ENCODE data around the gene ALDH2. TPM values are rescaled to one million over a fixed set of nuclear protein-coding genes. Genes with fewer than 3 reads are reported as not detected.
"Not testable (repeated sequence)": the region's sequence is repeated elsewhere in the genome, so short reads cannot be mapped to it uniquely, and the experiment has no call there.

Gene ALDH2
- total RNA-seq, 1 experiment from 2014 or later, result 0.36 TPM

- DNase-seq (ENCODE audit: low read depth), result no peak
Measured at GRCh38 chr12:111785651-111786050, 18.9 kb downstream of the ALDH2 start.

GRCh38 chr12:111788178-111788654 is 21.5 kb downstream of the ALDH2 start:
- peak; percentile 35 for DNase-seq (ENCODE audit: low read depth)

- DNase-seq (ENCODE audit: low read depth), result no peak
Measured at GRCh38 chr12:111789779-111790178, 23.0 kb downstream of the ALDH2 start.

- DNase-seq (ENCODE audit: low read depth), result no peak
Measured at GRCh38 chr12:111791507-111791906, 24.8 kb downstream of the ALDH2 start.

GRCh38 chr12:111792155-111792855 is 25.6 kb downstream of the ALDH2 start:
- DNase-seq (ENCODE audit: low read depth), result peak; percentile 58

- no peak for DNase-seq (ENCODE audit: low read depth)
Measured at GRCh38 chr12:111792856-111793235, 26.1 kb downstream of the ALDH2 start.

GRCh38 chr12:111798182-111798581 is 31.4 kb downstream of the ALDH2 start:
- no peak for DNase-seq (ENCODE audit: low read depth)

GRCh38 chr12:111799758-111800157 is 33.0 kb downstream of the ALDH2 start:
- DNase-seq (ENCODE audit: low read depth), result no peak

- no peak for DNase-seq (ENCODE audit: low read depth)
Measured at GRCh38 chr12:111803038-111803626, 36.4 kb downstream of the ALDH2 start.

- no peak for DNase-seq (ENCODE audit: low read depth)
Measured at GRCh38 chr12:111803851-111804250, 37.1 kb downstream of the ALDH2 start.

- no peak for DNase-seq (ENCODE audit: low read depth)
Measured at GRCh38 chr12:111806304-111806703, 39.6 kb downstream of the ALDH2 start.

- DNase-seq (ENCODE audit: low read depth), result no peak
Measured at GRCh38 chr12:111807232-111807631, 40.5 kb downstream of the ALDH2 start.

- peak; percentile 73 for DNase-seq (ENCODE audit: low read depth)
Measured at GRCh38 chr12:111812881-111813741, 46.4 kb downstream of the ALDH2 start.

- no peak for DNase-seq (ENCODE audit: low read depth)
Measured at GRCh38 chr12:111816065-111816615, 49.4 kb downstream of the ALDH2 start.

- DNase-seq (ENCODE audit: low read depth), result not testable (repeated sequence)
Measured at GRCh38 chr12:111816898-111817297, 50.2 kb downstream of the ALDH2 start.

- DNase-seq (ENCODE audit: low read depth), result no peak
Measured at GRCh38 chr12:111818340-111818739, 51.6 kb downstream of the ALDH2 start.

- DNase-seq (ENCODE audit: low read depth), result no peak
Measured at GRCh38 chr12:111819191-111820158, 52.7 kb downstream of the ALDH2 start.

GRCh38 chr12:111820828-111821227 is 54.1 kb downstream of the ALDH2 start:
- DNase-seq (ENCODE audit: low read depth), result not testable (repeated sequence)

GRCh38 chr12:111822886-111823285 is 56.2 kb downstream of the ALDH2 start:
- DNase-seq (ENCODE audit: low read depth), result no peak

- no peak for DNase-seq (ENCODE audit: low read depth)
Measured at GRCh38 chr12:111823891-111824290, 57.2 kb downstream of the ALDH2 start.

GRCh38 chr12:111824312-111824711 is 57.6 kb downstream of the ALDH2 start:
- not testable (repeated sequence) for DNase-seq (ENCODE audit: low read depth)

Data from RPMI7951 (cell line).